Parathyroid adenoma (tissue), 2 donors: ENCODE data around the gene SEC61A2.

Source experiments
- H2AFZ ChIP-seq: fragments of 300-600 bp; sonication (generic); one replicate; pipeline ENCODE4 v1.7.0; 2017; ENCODE audit warnings: antibody characterized with exemption, mild to moderate bottlenecking
- H3K27ac ChIP-seq: fragments of 300-600 bp; sonication (generic); one replicate; pipeline ENCODE4 v1.7.0; 2017
- H3K27me3 ChIP-seq: fragments of 300-600 bp; sonication (generic); one replicate; pipeline ENCODE4 v1.7.0; 2017; ENCODE audit warnings: low read length; ENCODE audit not compliant: control insufficient read depth, insufficient read depth
- H3K36me3 ChIP-seq: fragments of 300-600 bp; sonication (generic); one replicate; pipeline ENCODE4 v1.7.0; 2017; ENCODE audit warnings: low read length; ENCODE audit not compliant: control insufficient read depth, insufficient read depth
- H3K4me1 ChIP-seq: fragments of 300-600 bp; sonication (generic); one replicate; pipeline ENCODE4 v1.7.0; 2017; ENCODE audit warnings: control low read depth
- H3K4me2 ChIP-seq: fragments of 300-600 bp; sonication (generic); one replicate; pipeline ENCODE4 v1.7.0; 2017; ENCODE audit warnings: low read length
- H3K4me3 ChIP-seq: fragments of 300-600 bp; sonication (generic); one replicate; pipeline ENCODE4 v1.7.0; 2017; ENCODE audit warnings: low read depth, low read length
- H3K79me2 ChIP-seq: fragments of 300-600 bp; sonication (generic); one replicate; pipeline ENCODE4 v1.7.0; 2017; ENCODE audit warnings: control low read depth
- H3K9ac ChIP-seq: fragments of 300-600 bp; sonication (generic); one replicate; pipeline ENCODE4 v1.7.0; 2017; ENCODE audit warnings: mild to moderate bottlenecking
- H3K9me3 ChIP-seq: fragments of 300-600 bp; sonication (generic); one replicate; pipeline ENCODE4 v1.7.0; 2017; ENCODE audit warnings: low read length; ENCODE audit not compliant: control insufficient read depth
- TF ChIP-seq, protein P1 (sequence below): fragments of 300-600 bp; sonication (generic); IDR thresholded peaks from one replicate; pipeline ENCODE4 v1.7.0; 2017; ENCODE audit warnings: antibody characterized with exemption, mild to moderate bottlenecking
- donor health status: primary hyperparathyroidism.

SEC61A2 gene

DNA sequence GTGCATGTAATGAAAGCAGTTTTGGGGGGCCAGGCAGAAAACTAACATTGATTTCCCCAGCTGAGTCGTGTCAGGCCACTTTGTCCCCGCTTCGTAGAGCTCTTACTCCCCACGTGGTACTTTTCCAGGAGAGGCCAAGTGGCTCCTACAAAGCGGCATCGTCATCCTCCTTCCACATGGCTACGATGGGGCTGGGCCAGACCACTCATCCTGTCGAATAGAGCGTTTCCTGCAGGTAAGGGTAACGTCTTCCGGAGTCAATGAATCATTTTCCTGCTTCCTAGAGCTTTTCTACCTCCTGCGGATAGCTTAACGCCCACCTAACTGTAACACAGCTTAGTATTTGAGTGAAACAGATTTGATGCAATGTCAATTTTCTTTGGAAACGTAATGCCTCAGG, 21.7 kb upstream of the SEC61A2 start:
- H3K79me2 ChIP-seq, result no peaks in the 10 kb centered on the region
- H3K9ac ChIP-seq, result no peak overlapping the region
- no peak overlapping the region for H3K4me2 ChIP-seq
- no peak overlapping the region for H3K4me3 ChIP-seq
- TF ChIP-seq, protein P1, sequence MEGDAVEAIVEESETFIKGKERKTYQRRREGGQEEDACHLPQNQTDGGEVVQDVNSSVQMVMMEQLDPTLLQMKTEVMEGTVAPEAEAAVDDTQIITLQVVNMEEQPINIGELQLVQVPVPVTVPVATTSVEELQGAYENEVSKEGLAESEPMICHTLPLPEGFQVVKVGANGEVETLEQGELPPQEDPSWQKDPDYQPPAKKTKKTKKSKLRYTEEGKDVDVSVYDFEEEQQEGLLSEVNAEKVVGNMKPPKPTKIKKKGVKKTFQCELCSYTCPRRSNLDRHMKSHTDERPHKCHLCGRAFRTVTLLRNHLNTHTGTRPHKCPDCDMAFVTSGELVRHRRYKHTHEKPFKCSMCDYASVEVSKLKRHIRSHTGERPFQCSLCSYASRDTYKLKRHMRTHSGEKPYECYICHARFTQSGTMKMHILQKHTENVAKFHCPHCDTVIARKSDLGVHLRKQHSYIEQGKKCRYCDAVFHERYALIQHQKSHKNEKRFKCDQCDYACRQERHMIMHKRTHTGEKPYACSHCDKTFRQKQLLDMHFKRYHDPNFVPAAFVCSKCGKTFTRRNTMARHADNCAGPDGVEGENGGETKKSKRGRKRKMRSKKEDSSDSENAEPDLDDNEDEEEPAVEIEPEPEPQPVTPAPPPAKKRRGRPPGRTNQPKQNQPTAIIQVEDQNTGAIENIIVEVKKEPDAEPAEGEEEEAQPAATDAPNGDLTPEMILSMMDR, result no peak
- H3K4me1 ChIP-seq, result no peaks in the 10 kb centered on the region
- H3K27me3 ChIP-seq, result no peaks in the 10 kb centered on the region
- no peak overlapping the region for H3K27ac ChIP-seq
- H2AFZ ChIP-seq, result no peak overlapping the region
- H3K36me3 ChIP-seq, result no peaks in the 10 kb centered on the region
- H3K9me3 ChIP-seq, result no peaks in the 10 kb centered on the region

DNA sequence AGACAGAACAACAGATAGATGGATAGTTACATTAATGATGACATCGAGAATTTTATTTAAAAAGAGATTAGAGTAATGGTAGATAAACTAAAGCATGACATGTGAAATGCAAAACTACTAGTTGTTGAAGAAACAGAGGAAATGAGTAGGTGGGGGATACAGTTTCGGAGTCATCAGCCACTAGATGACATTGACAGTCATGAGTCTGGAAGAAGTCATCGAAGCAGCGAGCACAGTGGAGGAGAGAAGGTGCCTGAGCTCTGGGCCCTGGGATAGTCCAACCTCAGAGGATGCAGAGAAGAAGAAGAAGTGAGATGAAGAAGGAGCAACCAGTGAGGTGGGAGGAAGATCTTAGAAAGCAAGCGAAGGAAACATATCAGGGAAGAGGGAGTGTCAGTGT, 20.2 kb upstream of the SEC61A2 start:
- H3K27ac ChIP-seq, result no peak overlapping the region
- no peaks in the 10 kb centered on the region for H3K4me1 ChIP-seq
- H3K79me2 ChIP-seq, result no peaks in the 10 kb centered on the region
- H3K27me3 ChIP-seq, result no peaks in the 10 kb centered on the region
- H3K36me3 ChIP-seq, result no peaks in the 10 kb centered on the region
- H3K4me2 ChIP-seq, result no peak overlapping the region
- no peak overlapping the region for H3K9ac ChIP-seq
- H3K9me3 ChIP-seq, result no peaks in the 10 kb centered on the region
- H3K4me3 ChIP-seq, result no peak overlapping the region
- H2AFZ ChIP-seq, result no peak overlapping the region
- TF ChIP-seq, protein P1, result no peak

GRCh38 chr10:12111528-12111927, 17.9 kb upstream of the SEC61A2 start:
- no peak overlapping the region for H3K9ac ChIP-seq
- TF ChIP-seq, protein P1, result no peak
- no peak overlapping the region for H3K27ac ChIP-seq
- H2AFZ ChIP-seq, result no peak overlapping the region
- no peak overlapping the region for H3K4me3 ChIP-seq
- H3K36me3 ChIP-seq, result no peaks in the 10 kb centered on the region
- H3K79me2 ChIP-seq, result no peaks in the 10 kb centered on the region
- H3K4me1 ChIP-seq, result no peaks in the 10 kb centered on the region
- no peaks in the 10 kb centered on the region for H3K9me3 ChIP-seq
- H3K27me3 ChIP-seq, result no peaks in the 10 kb centered on the region
- H3K4me2 ChIP-seq, result no peak overlapping the region

DNA sequence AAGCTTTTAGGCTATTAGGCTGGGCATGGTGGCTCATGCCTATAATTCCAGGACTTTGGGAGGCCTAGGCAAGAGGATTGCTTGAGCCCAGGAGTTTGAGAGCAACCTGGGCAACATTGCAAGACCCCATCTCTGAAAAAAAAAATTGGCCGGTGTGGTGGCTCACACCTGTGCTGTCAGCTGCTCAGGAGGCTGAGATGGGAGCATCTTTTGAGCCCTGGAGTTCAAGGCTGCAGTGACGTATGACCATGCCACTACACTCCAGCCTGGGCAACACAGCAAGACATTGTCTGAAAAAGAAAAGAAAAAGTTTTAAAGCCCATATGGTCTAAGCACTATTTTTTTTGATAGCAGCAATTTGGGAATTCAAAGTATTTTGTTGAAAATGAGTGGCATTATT, 15.8 kb upstream of the SEC61A2 start:
- H3K4me2 ChIP-seq, result no peak overlapping the region
- no peaks in the 10 kb centered on the region for H3K36me3 ChIP-seq
- H3K9ac ChIP-seq, result no peak overlapping the region
- H3K4me1 ChIP-seq, result no peaks in the 10 kb centered on the region
- no peaks in the 10 kb centered on the region for H3K9me3 ChIP-seq
- no peak overlapping the region for H3K27ac ChIP-seq
- no peak overlapping the region for H2AFZ ChIP-seq
- no peaks in the 10 kb centered on the region for H3K27me3 ChIP-seq
- H3K79me2 ChIP-seq, result no peaks in the 10 kb centered on the region
- H3K4me3 ChIP-seq, result no peak overlapping the region
- TF ChIP-seq, protein P1, result no peak

DNA sequence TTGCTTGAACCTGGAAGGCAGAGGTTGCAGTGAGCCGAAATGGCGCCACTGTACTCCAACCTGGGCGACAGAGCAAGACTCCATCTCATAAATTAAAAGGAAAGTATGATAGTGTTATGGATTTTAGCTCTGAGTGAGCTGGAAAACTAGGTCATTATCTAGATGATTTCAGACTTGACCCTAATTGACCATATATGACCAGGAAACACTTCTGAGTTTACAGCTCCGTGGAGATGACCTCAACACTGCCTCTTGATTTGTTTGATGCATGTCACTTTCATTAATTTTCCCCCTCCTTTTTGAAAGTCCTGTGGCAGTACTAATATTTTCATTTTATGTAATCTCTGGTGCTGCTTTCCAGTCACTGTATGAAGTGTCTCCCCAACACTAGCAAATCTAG, 7.8 kb upstream of the SEC61A2 start:
- Histone ChIP-seq H3K36me3 (no peaks in the 10 kb centered on the region), H3K4me1 (no peaks in the 10 kb centered on the region), H3K4me2 (no peak overlapping the region), H3K9ac (no peak overlapping the region), H3K9me3 (no peaks in the 10 kb centered on the region), H2AFZ (no peak overlapping the region), H3K79me2 (no peaks in the 10 kb centered on the region), H3K27me3 (no peaks in the 10 kb centered on the region), H3K27ac (no peak overlapping the region), H3K4me3 (no peak overlapping the region)
- TF ChIP-seq, protein P1, result no peak
